Measurements from ENCODE around the gene GALNT12.

Gene GALNT12

DNA sequence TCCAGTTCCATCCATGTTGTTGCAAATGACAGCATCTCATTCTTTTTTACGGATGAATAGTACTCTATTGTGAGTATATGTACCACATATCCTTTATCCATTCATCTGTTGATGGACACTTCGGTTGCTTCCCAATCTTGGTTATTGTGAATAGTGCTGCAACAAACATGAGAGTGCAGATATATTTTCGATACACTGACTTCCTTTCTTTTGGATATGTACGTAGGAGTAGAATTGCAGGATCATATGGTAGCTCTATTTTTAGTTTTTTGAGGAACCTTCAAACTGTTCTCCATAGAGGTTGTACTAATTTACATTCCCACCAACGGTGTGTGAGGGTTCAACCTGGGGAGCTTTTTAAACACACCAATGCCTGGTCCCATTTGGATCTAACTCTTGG is 22.3 kb downstream of the GALNT12 start:
- no peaks in the 10 kb centered on the region for H3K4me1 ChIP-seq (ENCODE audit: control insufficient read depth, insufficient read depth, low read length)
- H3K27ac ChIP-seq (ENCODE audit: extremely low read depth, low read depth, low read length), result no peak overlapping the region
- no peaks in the 10 kb centered on the region for H3K36me3 ChIP-seq (ENCODE audit: control insufficient read depth in 2 of 2, insufficient read depth in 1 of 2, low read length in 2 of 2)
- no peak for TF ChIP-seq ZFP41 (tag by site-specific recombination; IDR thresholded peaks at IDR 0.05; ENCODE audit: borderline replicate concordance)
- TF ChIP-seq ZSCAN30 (tag by site-specific recombination; IDR thresholded peaks at IDR 0.05), result no peak
- no peak for TF ChIP-seq ZNF621 (tag by site-specific recombination; IDR thresholded peaks at IDR 0.05)
- no peak for TF ChIP-seq ZBTB20 (tag by site-specific recombination; IDR thresholded peaks at IDR 0.05)
- no peak for TF ChIP-seq ZNF792 (tag by site-specific recombination; IDR thresholded peaks at IDR 0.05)
- TF ChIP-seq, protein P1, sequence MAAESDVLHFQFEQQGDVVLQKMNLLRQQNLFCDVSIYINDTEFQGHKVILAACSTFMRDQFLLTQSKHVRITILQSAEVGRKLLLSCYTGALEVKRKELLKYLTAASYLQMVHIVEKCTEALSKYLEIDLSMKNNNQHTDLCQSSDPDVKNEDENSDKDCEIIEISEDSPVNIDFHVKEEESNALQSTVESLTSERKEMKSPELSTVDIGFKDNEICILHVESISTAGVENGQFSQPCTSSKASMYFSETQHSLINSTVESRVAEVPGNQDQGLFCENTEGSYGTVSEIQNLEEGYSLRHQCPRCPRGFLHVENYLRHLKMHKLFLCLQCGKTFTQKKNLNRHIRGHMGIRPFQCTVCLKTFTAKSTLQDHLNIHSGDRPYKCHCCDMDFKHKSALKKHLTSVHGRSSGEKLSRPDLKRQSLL (tag by site-specific recombination; IDR thresholded peaks at IDR 0.05), result no peak
- no peak overlapping the region for H3K4me3 ChIP-seq (ENCODE audit: low read depth, low read length)
- CTCF ChIA-PET, result interaction anchor here (0.6 to 1.0 kb wide), 2 partner anchors 13 to 171 kb away, joined by 3 to 4 read pairs; no protein-coding TSS in a partner anchor
- H3K9me3 ChIP-seq (ENCODE audit: control insufficient read depth, insufficient read depth, low read depth, low read length), result no peaks in the 10 kb centered on the region
- POLR2A ChIA-PET, result no interaction called here

DNA sequence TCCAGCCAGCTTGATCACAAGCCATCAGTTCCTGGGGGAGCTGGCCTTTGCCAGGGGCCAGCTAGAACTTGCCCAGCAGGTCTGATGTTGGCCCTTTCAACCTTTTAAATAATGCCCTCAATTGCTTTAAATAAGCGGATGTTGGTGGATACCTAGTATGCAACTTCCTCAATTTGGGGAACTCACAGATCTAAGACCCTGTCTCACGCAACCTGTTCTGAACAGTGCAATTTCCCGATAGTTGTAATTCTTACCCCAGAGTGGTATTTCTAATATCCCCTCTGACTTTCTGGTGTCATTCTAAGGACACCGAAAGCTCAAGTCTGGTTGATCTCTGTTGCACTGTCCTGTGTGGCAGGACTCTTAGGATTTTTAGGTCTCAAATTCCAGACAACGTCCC is 23.1 kb downstream of the GALNT12 start:
- no peak for TF ChIP-seq ZNF341 (tag by site-specific recombination; IDR thresholded peaks at IDR 0.05; ENCODE audit: low read depth)
- TF ChIP-seq ZNF747 (tag by site-specific recombination; IDR thresholded peaks at IDR 0.05), result no peak
- no peak for TF ChIP-seq ZNF114 (tag by site-specific recombination; IDR thresholded peaks at IDR 0.05)
- no peak for TF ChIP-seq ZNF610 (tag by site-specific recombination; IDR thresholded peaks at IDR 0.05; ENCODE audit: borderline replicate concordance)
- no peak for TF ChIP-seq REPIN1 (tag by site-specific recombination; IDR thresholded peaks at IDR 0.05; ENCODE audit: low read depth)
- TF ChIP-seq, protein P2, sequence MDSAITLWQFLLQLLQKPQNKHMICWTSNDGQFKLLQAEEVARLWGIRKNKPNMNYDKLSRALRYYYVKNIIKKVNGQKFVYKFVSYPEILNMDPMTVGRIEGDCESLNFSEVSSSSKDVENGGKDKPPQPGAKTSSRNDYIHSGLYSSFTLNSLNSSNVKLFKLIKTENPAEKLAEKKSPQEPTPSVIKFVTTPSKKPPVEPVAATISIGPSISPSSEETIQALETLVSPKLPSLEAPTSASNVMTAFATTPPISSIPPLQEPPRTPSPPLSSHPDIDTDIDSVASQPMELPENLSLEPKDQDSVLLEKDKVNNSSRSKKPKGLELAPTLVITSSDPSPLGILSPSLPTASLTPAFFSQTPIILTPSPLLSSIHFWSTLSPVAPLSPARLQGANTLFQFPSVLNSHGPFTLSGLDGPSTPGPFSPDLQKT (IDR thresholded peaks at IDR 0.05; ENCODE audit: borderline replicate concordance, low read depth, low read length), result no peak
- no peak for TF ChIP-seq ZSCAN16 (tag by site-specific recombination; IDR thresholded peaks at IDR 0.05)
- TF ChIP-seq BCL11B (tag by site-specific recombination; IDR thresholded peaks at IDR 0.05; ENCODE audit: low read depth), result no peak
- Histone ChIP-seq H3K9me3 (ENCODE audit: control insufficient read depth, insufficient read depth, low read depth, low read length) (no peaks in the 10 kb centered on the region), H3K4me1 (ENCODE audit: control insufficient read depth, insufficient read depth, low read length) (no peaks in the 10 kb centered on the region), H3K27ac (ENCODE audit: extremely low read depth, low read depth, low read length) (no peak overlapping the region), H3K36me3 (ENCODE audit: control insufficient read depth in 2 of 2, insufficient read depth in 1 of 2, low read length in 2 of 2) (no peaks in the 10 kb centered on the region), H3K4me3 (ENCODE audit: low read depth, low read length) (no peak overlapping the region)
- CTCF ChIA-PET, result interaction anchor here (1.0 kb wide), 1 partner anchor 13 kb away, joined by 3 read pairs; no protein-coding TSS in a partner anchor
- POLR2A ChIA-PET, result no interaction called here

DNA sequence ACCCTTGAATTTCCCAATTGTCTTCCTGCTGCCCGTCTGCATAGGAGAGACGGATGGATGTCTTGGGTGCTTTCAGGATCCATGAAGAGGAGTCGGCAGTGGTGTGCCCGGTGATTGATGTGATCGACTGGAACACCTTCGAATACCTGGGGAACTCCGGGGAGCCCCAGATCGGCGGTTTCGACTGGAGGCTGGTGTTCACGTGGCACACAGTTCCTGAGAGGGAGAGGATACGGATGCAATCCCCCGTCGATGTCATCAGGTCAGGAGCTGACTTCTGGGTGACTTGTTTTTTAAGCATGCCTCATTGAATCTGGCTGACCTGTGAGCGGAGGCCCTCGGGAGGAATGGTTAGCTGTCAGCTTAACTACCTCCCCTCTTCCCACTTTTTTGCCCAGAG is 24.2 kb downstream of the GALNT12 start:
- CTCF ChIA-PET, result no interaction called here
- no peaks in the 10 kb centered on the region for H3K9me3 ChIP-seq (ENCODE audit: control insufficient read depth, insufficient read depth, low read depth, low read length)

More for the DNA sequence above, 24.2 kb downstream of the GALNT12 start:
- TF ChIP-seq ZNF350 (tag by site-specific recombination; IDR thresholded peaks at IDR 0.05) (no peak), ZNF707 (tag by site-specific recombination; IDR thresholded peaks at IDR 0.05) (no peak), ZNF555 (tag by site-specific recombination; conservative IDR thresholded peaks at IDR 0.05) (no peak), EGR2 (tag by site-specific recombination; IDR thresholded peaks at IDR 0.05; ENCODE audit: low read depth) (no peak), ZNF2 (tag by site-specific recombination; IDR thresholded peaks at IDR 0.05) (no peak), YY1 (tag by site-specific recombination; IDR thresholded peaks at IDR 0.05) (no peak)
- TF ChIP-seq, protein P3, sequence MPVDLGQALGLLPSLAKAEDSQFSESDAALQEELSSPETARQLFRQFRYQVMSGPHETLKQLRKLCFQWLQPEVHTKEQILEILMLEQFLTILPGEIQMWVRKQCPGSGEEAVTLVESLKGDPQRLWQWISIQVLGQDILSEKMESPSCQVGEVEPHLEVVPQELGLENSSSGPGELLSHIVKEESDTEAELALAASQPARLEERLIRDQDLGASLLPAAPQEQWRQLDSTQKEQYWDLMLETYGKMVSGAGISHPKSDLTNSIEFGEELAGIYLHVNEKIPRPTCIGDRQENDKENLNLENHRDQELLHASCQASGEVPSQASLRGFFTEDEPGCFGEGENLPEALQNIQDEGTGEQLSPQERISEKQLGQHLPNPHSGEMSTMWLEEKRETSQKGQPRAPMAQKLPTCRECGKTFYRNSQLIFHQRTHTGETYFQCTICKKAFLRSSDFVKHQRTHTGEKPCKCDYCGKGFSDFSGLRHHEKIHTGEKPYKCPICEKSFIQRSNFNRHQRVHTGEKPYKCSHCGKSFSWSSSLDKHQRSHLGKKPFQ (tag by site-specific recombination; IDR thresholded peaks at IDR 0.05), result no peak
- Histone ChIP-seq H3K27ac (ENCODE audit: extremely low read depth, low read depth, low read length) (no peak overlapping the region), H3K4me3 (ENCODE audit: low read depth, low read length) (no peak overlapping the region), H3K4me1 (ENCODE audit: control insufficient read depth, insufficient read depth, low read length) (no peaks in the 10 kb centered on the region), H3K36me3 (ENCODE audit: control insufficient read depth in 2 of 2, insufficient read depth in 1 of 2, low read length in 2 of 2) (no peaks in the 10 kb centered on the region)
- POLR2A ChIA-PET, result no interaction called here

Measured in HEK293 (cell line).